Rectal smooth muscle tissue (tissue), 1 donor: Measurements from ENCODE around the gene CAPS.

Experiments
- H3K27ac ChIP-seq: one replicate; pipeline ENCODE4 v1.7.0; 2013; ENCODE audit warnings: low read depth, low read length, inconsistent platforms
- H3K27me3 ChIP-seq: one replicate; pipeline ENCODE4 v1.7.0; 2013; ENCODE audit warnings: low read length; ENCODE audit not compliant: control insufficient read depth, insufficient read depth
- H3K36me3 ChIP-seq: one replicate; pipeline ENCODE4 v1.7.0; 2013; ENCODE audit warnings: low read length; ENCODE audit not compliant: control insufficient read depth, insufficient read depth
- H3K4me1 ChIP-seq: one replicate; pipeline ENCODE4 v1.7.0; 2013; ENCODE audit warnings: low read length; ENCODE audit not compliant: control insufficient read depth, insufficient read depth
- H3K4me3 ChIP-seq: one replicate; pipeline ENCODE4 v1.7.0; 2013; ENCODE audit warnings: low read length
- H3K9ac ChIP-seq: one replicate; pipeline ENCODE4 v1.7.0; 2013; ENCODE audit warnings: low read length

Gene CAPS

GRCh38 chr19:5904352-5905113 lies 9.5 kb upstream of the CAPS start, which contains the start of gene VMAC:
Gene VMAC (plus strand): TSS chr19:5904872. CDS start chr19:5904891, 19 bp downstream.
- Histone ChIP-seq H3K36me3 (peaks cover 2% of the 10 kb centered on the region), H3K9ac (peak within 1 kb of the TSS; percentile 4), H3K4me3 (peak within 1 kb of the TSS; percentile 98), H3K27me3 (no peaks in the 10 kb centered on the region), H3K27ac (peak within 1 kb of the TSS; percentile 93), H3K4me1 (peaks cover 3% of the 10 kb centered on the region)

- H3K36me3 ChIP-seq = peaks cover 5% of the 10 kb centered on the region
- peaks cover 3% of the 10 kb centered on the region for H3K4me1 ChIP-seq
- H3K27ac ChIP-seq = peak overlapping the region; percentile 68
- peak overlapping the region; percentile 4 for H3K9ac ChIP-seq
- no peaks in the 10 kb centered on the region for H3K27me3 ChIP-seq
- H3K4me3 ChIP-seq = peak overlapping the region; percentile 65
Measured at GRCh38 chr19:5905114-5905778, 8.8 kb upstream of the CAPS start.

GRCh38 chr19:5907241-5907640 lies 6.8 kb upstream of the CAPS start:
- Histone ChIP-seq H3K36me3 (peaks cover 5% of the 10 kb centered on the region), H3K27ac (no peak overlapping the region), H3K4me1 (peaks cover 3% of the 10 kb centered on the region), H3K4me3 (no peak overlapping the region), H3K9ac (no peak overlapping the region), H3K27me3 (no peaks in the 10 kb centered on the region)

GRCh38 chr19:5908773-5909442 lies 5.1 kb upstream of the CAPS start:
- Histone ChIP-seq H3K36me3 (peaks cover 5% of the 10 kb centered on the region), H3K27me3 (no peaks in the 10 kb centered on the region), H3K9ac (no peak overlapping the region), H3K4me3 (no peak overlapping the region), H3K4me1 (peaks cover 1% of the 10 kb centered on the region), H3K27ac (no peak overlapping the region)

- no peak overlapping the region for H3K4me3 ChIP-seq
- peaks cover 5% of the 10 kb centered on the region for H3K36me3 ChIP-seq
- peaks cover 2% of the 10 kb centered on the region for H3K4me1 ChIP-seq
- no peak overlapping the region for H3K27ac ChIP-seq
- no peak overlapping the region for H3K9ac ChIP-seq
- H3K27me3 ChIP-seq = no peaks in the 10 kb centered on the region
Measured at GRCh38 chr19:5910638-5910907, 3.5 kb upstream of the CAPS start.

GRCh38 chr19:5911366-5911765 lies 2.7 kb upstream of the CAPS start:
- H3K4me3 ChIP-seq = no peak overlapping the region
- H3K36me3 ChIP-seq = peaks cover 8% of the 10 kb centered on the region
- H3K27me3 ChIP-seq = no peaks in the 10 kb centered on the region
- H3K27ac ChIP-seq = no peak overlapping the region
- H3K4me1 ChIP-seq = peaks cover 2% of the 10 kb centered on the region
- no peak overlapping the region for H3K9ac ChIP-seq

GRCh38 chr19:5914358-5914774 lies 312 bp downstream of the CAPS start:
- H3K27me3 ChIP-seq = no peaks in the 10 kb centered on the region
- H3K9ac ChIP-seq = no peak overlapping the region
- H3K36me3 ChIP-seq = peaks cover 32% of the 10 kb centered on the region
- peaks cover 2% of the 10 kb centered on the region for H3K4me1 ChIP-seq
- no peak overlapping the region for H3K27ac ChIP-seq
- no peak overlapping the region for H3K4me3 ChIP-seq

- no peaks in the 10 kb centered on the region for H3K27me3 ChIP-seq
- no peak overlapping the region for H3K4me3 ChIP-seq
Measured at GRCh38 chr19:5914946-5915781, 1.1 kb downstream of the CAPS start.

GRCh38 chr19:5915782-5916165 lies 1.7 kb downstream of the CAPS start:
- Histone ChIP-seq H3K27me3 (no peaks in the 10 kb centered on the region), H3K36me3 (peaks cover 33% of the 10 kb centered on the region), H3K27ac (no peak overlapping the region), H3K4me1 (peaks cover 2% of the 10 kb centered on the region), H3K9ac (no peak overlapping the region), H3K4me3 (no peak overlapping the region)

More at GRCh38 chr19:5914946-5915781, 1.1 kb downstream of the CAPS start:
- Histone ChIP-seq H3K27ac (no peak overlapping the region), H3K4me1 (peaks cover 2% of the 10 kb centered on the region), H3K9ac (no peak overlapping the region), H3K36me3 (peaks cover 34% of the 10 kb centered on the region)

GRCh38 chr19:5916181-5916708 lies 2.2 kb downstream of the CAPS start:
- Histone ChIP-seq H3K27me3 (no peaks in the 10 kb centered on the region), H3K27ac (no peak overlapping the region), H3K36me3 (peaks cover 33% of the 10 kb centered on the region), H3K4me3 (no peak overlapping the region), H3K9ac (no peak overlapping the region), H3K4me1 (peaks cover 2% of the 10 kb centered on the region)

GRCh38 chr19:5917431-5918107 lies 3.5 kb downstream of the CAPS start:
- H3K4me1 ChIP-seq = peaks cover 2% of the 10 kb centered on the region
- no peak overlapping the region for H3K27ac ChIP-seq
- H3K36me3 ChIP-seq = peaks cover 36% of the 10 kb centered on the region
- no peak overlapping the region for H3K9ac ChIP-seq
- H3K4me3 ChIP-seq = no peak overlapping the region
- no peaks in the 10 kb centered on the region for H3K27me3 ChIP-seq
